Measurements from ENCODE around the gene TAF13. TPM values are rescaled to one million over a fixed set of nuclear protein-coding genes. Genes with fewer than 3 reads are reported as not detected.
"Not testable (repeated sequence)": the region's sequence is repeated elsewhere in the genome, so short reads cannot be mapped to it uniquely, and the experiment has no call there.

The TAF13 gene
- total RNA-seq, 1 experiment from 2014 or later, result 27.3 TPM

- H3K9me2 ChIP-seq (ENCODE audit: insufficient read depth); H3K27ac ChIP-seq (ENCODE audit: low read depth, low read length); H3K4me1 ChIP-seq (ENCODE audit: control insufficient read depth in 1 of 2, insufficient read depth in 2 of 2, low read length in 2 of 2); H3K9me3 ChIP-seq (ENCODE audit: control insufficient read depth in 1 of 2, insufficient read depth in 1 of 2, low read depth in 1 of 2, low read length in 2 of 2); H3K27me3 ChIP-seq (ENCODE audit: insufficient read depth, low read length); BruUV-seq (replicated peaks); H3K4me3 ChIP-seq (replicated peaks in 1 of 2; ENCODE audit: low read depth in 1 of 2, low read length in 2 of 2); H3K9ac ChIP-seq (ENCODE audit: low read length); H2AFZ ChIP-seq (ENCODE audit: low read depth, low read length, poor library complexity, severe bottlenecking); RAD21 ChIA-PET (ENCODE audit: low non-redundant PET in 1 of 2, low total read pairs in 2 of 2, uncharacterized antibody in 2 of 2, unreplicated experiment in 2 of 2); H3K4me2 ChIP-seq (ENCODE audit: low read length); DNase-seq (ENCODE audit: low read depth, low spot score); POLR2A ChIA-PET; intact Hi-C loops (cut with micrococcal nuclease); ATAC-seq; H4K20me1 ChIP-seq (ENCODE audit: insufficient read depth); CTCF ChIA-PET; H3K36me3 ChIP-seq (ENCODE audit: control insufficient read depth in 1 of 2, insufficient read depth in 2 of 2, low read length in 2 of 2); H3K79me2 ChIP-seq (ENCODE audit: insufficient read depth, low read length): not testable (repeated sequence)
Measured at GRCh38 chr1:109052145-109052544, 23.7 kb downstream of the TAF13 start.

GRCh38 chr1:109050228-109050995, 25.4 kb downstream of the TAF13 start:
- ChIA-PET CTCF (no interaction called here), RAD21 (ENCODE audit: low non-redundant PET in 1 of 2, low total read pairs in 2 of 2, uncharacterized antibody in 2 of 2, unreplicated experiment in 2 of 2) (no interaction called here), POLR2A (no interaction called here)
- Histone ChIP-seq H4K20me1 (ENCODE audit: insufficient read depth) (no peaks in the 10 kb centered on the region), H2AFZ (ENCODE audit: low read depth, low read length, poor library complexity, severe bottlenecking) (no peak overlapping the region), H3K4me1 (ENCODE audit: control insufficient read depth in 1 of 2, insufficient read depth in 2 of 2, low read length in 2 of 2) (no peaks in the 10 kb centered on the region), H3K9me3 (ENCODE audit: control insufficient read depth in 1 of 2, insufficient read depth in 1 of 2, low read depth in 1 of 2, low read length in 2 of 2) (no peaks in the 10 kb centered on the region), H3K36me3 (ENCODE audit: control insufficient read depth in 1 of 2, insufficient read depth in 2 of 2, low read length in 2 of 2) (no peaks in the 10 kb centered on the region), H3K9me2 (ENCODE audit: insufficient read depth) (no peaks in the 10 kb centered on the region), H3K4me3 (replicated peaks in 1 of 2; ENCODE audit: low read depth in 1 of 2, low read length in 2 of 2) (no peak overlapping the region), H3K9ac (ENCODE audit: low read length) (no peak overlapping the region), H3K4me2 (ENCODE audit: low read length) (no peak overlapping the region), H3K27me3 (ENCODE audit: insufficient read depth, low read length) (no peaks in the 10 kb centered on the region), H3K27ac (ENCODE audit: low read depth, low read length) (no peak overlapping the region), H3K79me2 (ENCODE audit: insufficient read depth, low read length) (no peaks in the 10 kb centered on the region)
- intact Hi-C loops (cut with micrococcal nuclease), result no loop called here
- no TSS peak for BruUV-seq (replicated peaks)
- ATAC-seq (no peak), DNase-seq (ENCODE audit: low read depth, low spot score) (no peak)
- TF ChIP-seq SIN3A (IDR thresholded peaks at IDR 0.05; ENCODE audit: low read depth), result no peak
- TF ChIP-seq ZFX (IDR thresholded peaks at IDR 0.05), result no peak
- TF ChIP-seq CEBPB (IDR thresholded peaks at IDR 0.05; ENCODE audit: low read depth), result no peak
- TF ChIP-seq FOSL1 (IDR thresholded peaks at IDR 0.05; ENCODE audit: low read depth), result no peak
- no peak for TF ChIP-seq ELF1 (IDR thresholded peaks at IDR 0.05; ENCODE audit: borderline replicate concordance, low read depth)
- TF ChIP-seq EZH2phosphoT487 (IDR thresholded peaks at IDR 0.05; ENCODE audit: borderline replicate concordance), result no peak
- TF ChIP-seq EGR1 (IDR thresholded peaks at IDR 0.05; ENCODE audit: low read depth), result no peak
- no peak for TF ChIP-seq JUND (IDR thresholded peaks at IDR 0.05)
- no peak for TF ChIP-seq ZNF274 (IDR thresholded peaks at IDR 0.05; ENCODE audit: low read depth, low read length)
- TF ChIP-seq CTCF (IDR thresholded peaks at IDR 0.05 in 2 of 3, conservative IDR thresholded peaks at IDR 0.05 in 1 of 3; ENCODE audit: borderline replicate concordance in 1 of 3, insufficient read depth in 1 of 3, low read depth in 2 of 3, low read length in 2 of 3), result no peak
- TF ChIP-seq POLR2A (IDR thresholded peaks at IDR 0.05; ENCODE audit: borderline replicate concordance, extremely low read depth, insufficient read depth, insufficient read length), result no peak
- TF ChIP-seq POLR2AphosphoS5 (IDR thresholded peaks at IDR 0.05; ENCODE audit: low read depth, low read length), result no peak
- no peak for TF ChIP-seq EZH2 (IDR thresholded peaks at IDR 0.05)
